Activated CD8-positive, alpha-beta memory T cell treated with anti-CD3 and anti-CD28 coated beads for 1 hour (primary cell): ENCODE data around the gene KRTAP9-9.
"Not testable (repeated sequence)": the region's sequence is repeated elsewhere in the genome, so short reads cannot be mapped to it uniquely, and the experiment has no call there.

Source experiments
- DNase-seq, 2 donors: peaks; one replicate each; pipeline ENCODE4 v3.0.0-alpha.2; 2020; ENCODE audit warnings: low read depth in 1 of 2; ENCODE audit errors: extremely low read depth in 1 of 2

The KRTAP9-9 gene

DNA sequence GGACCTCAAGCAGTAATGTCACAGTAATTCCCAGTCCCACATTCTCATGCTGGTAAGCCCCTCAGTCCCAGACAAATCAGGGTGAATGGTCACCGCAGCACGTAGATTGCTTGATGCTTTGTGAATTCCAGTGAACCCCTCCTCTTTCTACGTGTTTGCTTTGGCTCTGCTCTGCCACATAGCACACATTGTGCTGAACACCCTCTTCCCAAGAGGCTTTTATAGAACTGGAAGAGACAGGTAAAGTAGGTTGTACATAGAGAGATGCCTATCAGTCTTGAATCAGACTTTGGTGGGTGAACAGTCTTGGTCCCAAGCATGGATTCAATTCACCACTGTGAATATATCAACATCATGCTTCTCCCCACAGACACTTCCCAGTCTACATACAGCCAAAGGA lies 9.4 kb downstream of the KRTAP9-9 start:
- no peak for DNase-seq

GRCh38 chr17:41265078-41265477 lies 9.9 kb downstream of the KRTAP9-9 start, which contains the start of gene KRTAP9-6:
Gene KRTAP9-6, plus strand, starts transcription at chr17:41265378. Its CDS starts 0 bp downstream, at chr17:41265378.
- DNase-seq = no peak

- DNase-seq = no peak
Observed at GRCh38 chr17:41267711-41268110, 12.5 kb downstream of the KRTAP9-9 start.

DNA sequence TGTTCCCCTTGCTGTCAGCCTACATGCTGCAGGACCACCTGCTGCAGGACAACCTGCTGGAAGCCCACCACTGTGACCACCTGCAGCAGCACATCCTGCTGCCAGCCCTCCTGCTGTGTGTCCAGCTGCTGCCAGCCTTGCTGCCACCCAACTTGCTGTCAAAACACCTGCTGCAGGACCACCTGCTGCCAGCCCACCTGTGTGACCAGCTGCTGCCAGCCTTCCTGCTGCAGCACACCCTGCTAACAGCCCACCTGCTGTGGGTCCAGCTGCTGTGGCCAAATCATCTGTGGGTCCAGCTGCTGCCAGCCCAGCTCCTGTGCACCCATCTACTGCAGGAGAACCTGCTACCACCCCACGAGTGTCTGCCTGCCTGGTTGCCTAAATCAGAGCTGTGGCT lies 16.1 kb downstream of the KRTAP9-9 start:
- DNase-seq = not testable (repeated sequence)

DNA sequence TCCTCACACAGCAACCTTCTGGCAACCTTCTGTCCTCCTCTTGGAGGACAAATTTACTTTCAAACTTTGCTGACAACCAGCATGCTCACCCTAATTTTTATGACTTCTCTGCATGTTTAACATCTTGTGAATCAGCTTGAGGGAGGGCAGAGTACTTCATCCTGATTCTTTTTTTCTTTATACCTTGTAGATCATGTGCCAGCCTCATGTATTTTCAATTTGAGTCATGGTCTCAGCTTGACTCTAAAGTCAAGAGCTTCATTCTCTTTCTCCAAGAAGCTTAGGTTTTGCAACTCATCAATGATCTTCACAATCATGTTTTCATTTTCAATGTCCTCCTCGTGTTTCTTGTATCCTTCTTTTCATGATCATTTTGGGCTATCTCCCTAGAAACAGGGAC lies 16.7 kb downstream of the KRTAP9-9 start:
- no peak for DNase-seq

DNA sequence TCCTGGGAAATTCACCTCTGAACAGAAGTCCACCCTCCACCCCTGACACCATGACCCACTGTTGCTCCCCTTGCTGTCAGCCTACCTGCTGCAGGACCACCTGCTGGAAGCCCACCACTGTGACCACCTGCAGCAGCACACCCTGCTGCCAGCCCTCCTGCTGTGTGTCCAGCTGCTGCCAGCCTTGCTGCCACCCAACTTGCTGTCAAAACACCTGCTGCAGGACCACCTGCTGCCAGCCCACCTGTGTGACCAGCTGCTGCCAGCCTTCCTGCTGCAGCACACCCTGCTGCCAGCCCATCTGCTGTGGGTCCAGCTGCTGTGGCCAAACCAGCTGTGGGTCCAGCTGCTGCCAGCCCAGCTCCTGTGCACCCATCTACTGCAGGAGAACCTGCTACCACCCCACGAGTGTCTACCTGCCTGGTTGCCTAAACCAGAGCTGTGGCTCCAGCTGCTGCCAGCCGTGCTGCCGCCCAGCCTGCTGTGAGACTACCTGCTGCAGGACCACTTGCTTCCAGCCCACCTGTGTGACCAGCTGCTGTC lies 20.5 kb downstream of the KRTAP9-9 start, which contains the start of gene KRTAP9-7:
TSS of gene KRTAP9-7 (plus strand) at position 51 of the 543 bp plus-strand sequence. CDS start at position 51, 0 bp downstream.
- DNase-seq = not testable (repeated sequence)

GRCh38 chr17:41278176-41278955 lies 23.2 kb downstream of the KRTAP9-9 start:
- DNase-seq = no peak

DNA sequence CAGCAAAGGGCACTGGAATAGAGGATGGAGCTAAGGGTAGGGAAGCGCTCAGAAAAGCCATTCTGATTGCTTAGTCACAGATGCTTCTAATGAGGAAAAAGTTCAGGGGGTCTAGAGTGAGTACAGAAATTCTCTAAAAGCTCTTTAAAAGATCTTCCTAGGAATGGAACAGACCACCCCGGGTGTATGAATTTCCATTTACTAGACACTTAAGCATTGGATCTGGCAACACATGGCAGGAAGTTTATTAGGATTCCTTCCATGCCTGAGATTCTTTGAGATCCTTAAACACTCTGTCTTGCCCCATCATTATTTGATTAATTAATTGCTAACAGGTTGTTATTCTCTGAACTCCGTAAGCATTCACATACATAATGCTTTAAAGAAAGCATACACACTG lies 28.9 kb downstream of the KRTAP9-9 start:
- DNase-seq = no peak

GRCh38 chr17:41284546-41284945 lies 29.4 kb downstream of the KRTAP9-9 start:
- no peak for DNase-seq

DNA sequence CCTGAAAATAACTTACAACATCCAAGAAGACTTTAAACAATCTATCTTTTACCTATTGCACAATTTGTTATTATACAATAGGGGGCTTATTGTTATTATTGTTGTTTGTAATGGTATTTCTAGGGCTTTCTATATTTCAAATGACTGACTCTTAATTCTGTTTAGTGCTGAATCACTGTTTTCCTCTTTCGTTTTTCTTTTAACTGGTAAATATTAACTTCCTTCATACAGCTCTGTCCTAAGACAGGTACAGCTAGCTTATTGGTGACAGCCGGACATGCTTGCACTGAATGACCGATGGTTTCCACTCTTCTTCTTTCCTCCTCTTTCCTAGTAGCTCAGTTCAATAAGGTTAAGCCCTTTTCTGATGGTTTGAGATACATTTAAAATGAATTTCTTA lies 31.9 kb downstream of the KRTAP9-9 start:
- DNase-seq = no peak

GRCh38 chr17:41294016-41294415 lies 38.8 kb downstream of the KRTAP9-9 start:
- DNase-seq = no peak

DNA sequence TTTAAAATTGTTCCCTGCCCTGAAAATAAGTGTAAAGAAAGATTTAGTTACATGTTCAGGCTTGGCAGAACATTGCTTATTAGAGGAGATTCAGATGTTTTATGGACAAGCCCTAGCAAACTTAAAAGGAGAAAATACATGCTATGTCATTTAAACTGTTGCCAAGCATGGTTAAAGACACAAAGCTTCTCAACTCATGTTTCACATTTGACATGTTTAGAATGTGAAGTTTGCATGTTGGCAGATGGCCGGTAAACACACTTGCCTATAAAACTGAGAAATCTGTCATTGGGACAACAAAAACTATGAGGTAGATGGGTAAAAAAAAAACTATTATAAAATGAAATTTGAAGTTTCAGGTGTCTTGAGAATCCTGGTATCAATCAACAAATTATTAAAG lies 41.7 kb downstream of the KRTAP9-9 start:
- DNase-seq = no peak

GRCh38 chr17:41298458-41299135 lies 43.4 kb downstream of the KRTAP9-9 start:
- DNase-seq = no peak

GRCh38 chr17:41301204-41301790 lies 46.1 kb downstream of the KRTAP9-9 start:
- no peak for DNase-seq

DNA sequence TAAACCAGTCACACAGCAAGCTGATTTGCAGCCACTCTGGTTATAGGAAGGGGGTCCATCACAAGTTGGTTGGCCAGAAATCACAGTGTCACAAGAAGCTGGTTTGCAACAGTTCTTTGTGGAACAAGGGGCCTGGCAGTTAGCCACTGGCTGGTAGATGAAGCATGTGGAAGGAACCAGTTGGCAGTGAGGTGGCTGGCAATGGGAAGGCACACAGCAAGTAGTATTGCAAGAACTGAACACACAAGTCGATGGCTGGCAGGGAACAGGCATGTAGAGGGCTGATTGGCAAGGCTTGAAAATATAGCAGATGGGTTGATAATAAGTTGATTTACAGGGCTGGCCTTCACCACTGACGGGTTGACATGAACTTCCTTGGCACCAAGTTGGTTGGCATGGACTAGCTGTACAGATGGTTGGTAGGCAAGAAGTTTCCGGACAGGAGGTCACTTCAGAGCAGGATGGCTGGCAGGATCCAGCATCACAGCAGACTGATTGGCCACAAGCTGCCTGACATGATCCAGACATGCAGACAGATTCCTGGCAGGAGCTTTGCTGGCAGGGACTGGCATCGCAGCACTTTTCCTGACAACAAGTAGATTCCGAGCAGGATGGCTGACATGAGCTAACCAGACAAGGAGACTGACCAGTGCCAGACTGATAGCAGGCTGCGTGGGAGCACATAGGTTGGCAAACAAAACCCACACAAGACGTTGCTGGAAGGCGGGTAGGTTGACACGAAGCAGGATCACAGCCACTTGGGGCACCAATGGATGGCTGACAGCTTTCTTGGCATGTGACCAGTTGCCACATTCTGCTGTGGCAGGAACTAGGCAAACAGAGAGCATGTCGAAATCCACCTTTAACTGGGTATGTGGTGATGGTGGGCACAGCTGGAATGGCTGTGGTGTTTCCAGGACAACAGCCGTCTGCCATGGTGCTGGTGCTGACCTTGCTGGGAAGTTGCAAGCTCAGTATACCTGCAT lies 47.0 kb downstream of the KRTAP9-9 start, which contains the start of gene KRTAP29-1:
TSS of gene KRTAP29-1 (minus strand) at position 936 of the 986 bp plus-strand sequence. CDS start at position 936, 0 bp downstream.
- DNase-seq = no peak

DNA sequence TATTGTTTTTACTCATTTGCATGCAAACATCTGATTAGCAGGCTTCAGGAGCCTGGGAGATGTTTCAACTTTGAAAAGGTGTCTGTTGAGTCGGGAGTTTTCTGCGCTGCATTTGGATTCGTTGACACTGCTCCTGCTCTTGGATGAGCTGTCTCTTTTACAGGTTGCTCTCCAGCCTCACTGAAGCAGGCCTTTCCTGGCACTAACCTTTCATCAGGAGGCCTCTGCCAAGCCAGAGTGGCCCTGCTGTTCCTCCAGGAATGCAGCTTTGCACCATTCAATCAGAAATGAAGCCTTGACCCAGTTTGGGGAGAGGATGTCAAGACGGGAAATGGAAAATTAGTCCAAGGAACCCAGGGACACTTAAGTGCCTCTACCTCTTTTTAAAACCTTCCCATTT lies 47.8 kb downstream of the KRTAP9-9 start:
- DNase-seq = no peak

DNA sequence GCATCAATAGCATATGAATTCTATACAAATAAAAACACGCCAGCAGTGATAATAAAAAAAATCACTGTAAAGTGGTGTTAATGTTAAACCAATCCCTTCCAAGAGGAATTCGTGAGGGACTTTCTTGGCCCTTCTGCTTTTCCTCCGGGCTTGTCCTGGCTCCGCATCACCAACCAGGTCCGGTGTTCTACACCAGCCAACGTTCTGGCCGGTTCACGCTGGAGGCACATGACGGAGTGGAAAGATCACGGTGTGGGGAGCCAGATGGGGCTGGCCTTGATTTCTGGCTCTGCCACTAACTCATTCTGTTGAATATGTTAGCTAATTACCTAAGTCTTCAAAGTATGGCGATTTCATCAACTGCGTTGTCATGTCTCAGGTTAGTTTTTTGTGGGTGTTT lies 48.9 kb downstream of the KRTAP9-9 start:
- no peak for DNase-seq
